ENCODE measurements around the gene BMP8A. TPM values are rescaled to one million over a fixed set of nuclear protein-coding genes. Genes with fewer than 3 reads are reported as not detected.
"Not testable (repeated sequence)": the region's sequence is repeated elsewhere in the genome, so short reads cannot be mapped to it uniquely, and the experiment has no call there.

Gene BMP8A
- total RNA-seq, 1 donor from 2014 or later: not detected

- DNase-seq; intact Hi-C loops (cut with micrococcal nuclease): not testable (repeated sequence)
- peak; percentile 90 for ATAC-seq
Measured at GRCh38 chr1:39475551-39475950, 15.9 kb upstream of the BMP8A start.

- DNase-seq: no peak
- no peak for ATAC-seq
- intact Hi-C loops (cut with micrococcal nuclease): no loop called here
Measured at GRCh38 chr1:39478126-39478915, 13.1 kb upstream of the BMP8A start.

DNA sequence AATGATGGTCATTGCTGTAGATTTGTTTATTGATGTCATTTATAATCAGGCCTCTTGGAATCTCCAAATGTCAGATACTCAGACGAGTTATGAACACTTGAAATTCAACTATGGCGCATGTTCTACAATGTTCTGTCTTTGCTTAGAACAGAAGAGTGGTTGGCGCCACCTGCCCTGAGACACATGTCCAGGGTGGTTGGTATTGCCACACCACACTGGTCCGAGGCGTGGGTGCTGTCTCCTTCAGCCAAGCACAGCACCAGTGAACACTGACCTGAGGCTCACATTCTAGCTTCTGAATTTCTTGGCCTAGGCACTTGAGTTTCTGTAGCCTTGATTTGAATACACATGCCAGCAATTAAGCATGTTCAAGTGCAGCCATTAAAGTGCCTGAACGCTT, 10.1 kb upstream of the BMP8A start:
- no peak for DNase-seq
- intact Hi-C loops (cut with micrococcal nuclease): no loop called here
- ATAC-seq: peak; percentile 44

DNA sequence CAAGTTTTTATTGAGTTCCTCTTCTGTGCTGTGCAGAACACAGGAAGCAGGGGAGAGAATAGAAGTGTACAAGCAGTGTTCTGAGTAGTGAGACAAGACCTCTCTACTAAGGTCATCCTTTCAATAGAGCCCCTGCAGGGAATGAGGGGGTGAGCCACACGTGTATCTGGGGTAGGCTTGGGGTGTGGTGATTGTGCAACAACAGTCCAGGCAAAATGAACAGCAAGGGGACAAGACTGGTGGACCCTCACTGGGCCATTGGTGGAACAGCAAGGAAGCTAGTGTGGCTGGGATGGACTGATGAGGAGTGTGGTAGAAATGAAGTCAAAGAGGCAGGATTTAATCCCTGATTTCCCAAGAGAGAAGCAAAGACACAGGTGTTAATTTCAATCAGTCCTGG, 8.2 kb upstream of the BMP8A start:
- intact Hi-C loops (cut with micrococcal nuclease): no loop called here
- DNase-seq: no peak

DNA sequence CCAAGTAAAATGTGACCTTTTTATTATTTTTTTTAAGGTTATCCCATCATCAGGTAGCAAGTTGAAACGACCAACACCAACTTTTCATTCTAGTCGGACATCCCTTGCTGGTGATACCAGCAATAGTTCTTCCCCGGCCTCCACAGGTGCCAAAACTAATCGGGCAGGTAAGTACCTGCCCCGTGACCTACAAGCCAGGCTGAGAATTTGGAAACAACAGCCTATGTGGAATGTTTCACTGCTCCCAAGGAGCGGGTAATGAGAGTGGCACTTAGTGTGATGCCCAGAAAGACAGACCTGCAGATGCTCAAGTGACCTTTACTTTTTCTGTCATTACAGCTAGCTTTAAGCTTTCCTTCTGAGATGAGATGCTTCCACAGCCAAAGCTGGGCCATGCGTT, 6.9 kb upstream of the BMP8A start:
- intact Hi-C loops (cut with micrococcal nuclease): no loop called here
- ATAC-seq (no peak), DNase-seq (no peak)

More for the DNA sequence above, 8.2 kb upstream of the BMP8A start:
- ATAC-seq: no peak

GRCh38 chr1:39485046-39485803, 6.2 kb upstream of the BMP8A start:
- ATAC-seq (peak; percentile 38), DNase-seq (peak; percentile 57)
- intact Hi-C loops (cut with micrococcal nuclease): no loop called here

GRCh38 chr1:39488012-39488545, 3.4 kb upstream of the BMP8A start:
- intact Hi-C loops (cut with micrococcal nuclease): no loop called here
- ATAC-seq (no peak), DNase-seq (no peak)

- intact Hi-C loops (cut with micrococcal nuclease): no loop called here
- ATAC-seq (no peak), DNase-seq (no peak)
Measured at GRCh38 chr1:39488793-39489566, 2.5 kb upstream of the BMP8A start.

DNA sequence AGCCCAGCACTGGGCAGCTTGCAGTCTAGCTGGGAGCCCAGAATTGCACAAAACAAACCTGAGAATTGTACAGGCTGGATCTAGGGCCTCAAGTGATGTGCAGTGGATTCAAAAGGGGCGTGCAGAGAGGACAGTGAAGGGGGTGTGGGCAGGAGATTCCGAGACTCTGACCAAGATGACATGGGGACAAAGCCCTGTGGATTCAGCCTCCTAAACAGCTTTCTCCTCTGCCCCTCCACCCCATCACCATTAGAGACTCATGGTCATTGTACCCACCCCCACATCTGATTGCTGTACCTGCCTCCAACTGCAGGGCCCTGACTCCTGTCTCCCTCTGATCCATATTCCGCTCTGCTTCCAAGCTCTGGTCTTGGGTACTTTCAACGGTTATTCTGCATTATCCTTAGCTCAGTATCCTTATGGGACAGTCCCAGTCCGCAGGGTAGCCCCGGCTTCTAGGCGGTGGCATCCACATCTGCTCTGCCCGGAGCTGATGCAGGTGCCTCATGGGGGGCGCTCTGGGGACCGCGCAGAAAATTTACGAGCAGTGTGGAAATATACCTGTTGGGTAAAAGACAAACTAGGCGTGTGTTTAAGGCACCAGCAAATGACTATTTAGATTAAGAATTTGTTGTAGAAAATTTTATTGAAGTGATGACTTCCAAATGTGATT, 1.7 kb upstream of the BMP8A start:
- no peak for DNase-seq
- intact Hi-C loops (cut with micrococcal nuclease): no loop called here
- ATAC-seq: no peak

GRCh38 chr1:39490596-39491145, 765 bp upstream of the BMP8A start:
- intact Hi-C loops (cut with micrococcal nuclease): no loop called here
- ATAC-seq (peak; percentile 28), DNase-seq (no peak)

DNA sequence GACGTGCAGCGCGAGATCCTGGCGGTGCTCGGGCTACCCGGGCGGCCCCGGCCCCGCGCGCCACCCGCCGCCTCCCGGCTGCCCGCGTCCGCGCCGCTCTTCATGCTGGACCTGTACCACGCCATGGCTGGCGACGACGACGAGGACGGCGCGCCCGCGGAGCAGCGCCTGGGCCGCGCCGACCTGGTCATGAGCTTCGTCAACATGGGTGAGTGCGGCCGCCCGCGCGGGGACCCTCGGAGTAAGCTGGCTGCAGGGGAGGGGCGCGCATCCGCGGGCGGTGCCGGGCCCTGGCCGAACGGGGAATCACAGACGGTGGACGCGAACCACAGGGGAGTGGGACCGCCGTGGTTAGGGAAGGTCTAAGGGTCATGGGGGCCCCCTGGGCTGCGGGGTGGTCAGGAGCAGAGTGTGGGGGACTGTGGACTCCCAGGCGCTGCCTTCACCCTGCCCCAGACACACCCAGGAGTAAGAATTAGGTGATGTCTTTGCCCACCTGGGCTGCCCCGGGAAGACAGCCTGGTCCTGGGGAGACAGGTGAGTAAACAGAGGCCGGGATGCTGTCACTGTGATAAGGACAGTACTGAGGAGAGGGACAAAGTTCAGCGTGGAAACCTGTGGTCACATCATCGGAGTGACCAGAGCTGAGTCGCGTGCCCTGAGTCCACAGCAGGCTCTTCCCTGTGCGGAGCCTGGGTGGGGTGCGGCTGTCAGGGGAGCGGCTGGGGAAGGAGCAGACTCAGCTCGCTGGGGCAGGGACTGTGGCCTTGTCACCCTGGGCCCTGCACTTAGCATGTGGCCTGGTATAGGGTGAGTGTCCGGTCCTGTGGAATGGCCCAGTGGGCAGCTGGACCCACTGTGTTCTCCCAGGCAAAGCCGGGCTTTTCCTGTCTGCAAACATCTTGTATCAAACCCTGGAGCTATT, 944 bp downstream of the BMP8A start:
- DNase-seq; ATAC-seq; intact Hi-C loops (cut with micrococcal nuclease): not testable (repeated sequence)

DNA sequence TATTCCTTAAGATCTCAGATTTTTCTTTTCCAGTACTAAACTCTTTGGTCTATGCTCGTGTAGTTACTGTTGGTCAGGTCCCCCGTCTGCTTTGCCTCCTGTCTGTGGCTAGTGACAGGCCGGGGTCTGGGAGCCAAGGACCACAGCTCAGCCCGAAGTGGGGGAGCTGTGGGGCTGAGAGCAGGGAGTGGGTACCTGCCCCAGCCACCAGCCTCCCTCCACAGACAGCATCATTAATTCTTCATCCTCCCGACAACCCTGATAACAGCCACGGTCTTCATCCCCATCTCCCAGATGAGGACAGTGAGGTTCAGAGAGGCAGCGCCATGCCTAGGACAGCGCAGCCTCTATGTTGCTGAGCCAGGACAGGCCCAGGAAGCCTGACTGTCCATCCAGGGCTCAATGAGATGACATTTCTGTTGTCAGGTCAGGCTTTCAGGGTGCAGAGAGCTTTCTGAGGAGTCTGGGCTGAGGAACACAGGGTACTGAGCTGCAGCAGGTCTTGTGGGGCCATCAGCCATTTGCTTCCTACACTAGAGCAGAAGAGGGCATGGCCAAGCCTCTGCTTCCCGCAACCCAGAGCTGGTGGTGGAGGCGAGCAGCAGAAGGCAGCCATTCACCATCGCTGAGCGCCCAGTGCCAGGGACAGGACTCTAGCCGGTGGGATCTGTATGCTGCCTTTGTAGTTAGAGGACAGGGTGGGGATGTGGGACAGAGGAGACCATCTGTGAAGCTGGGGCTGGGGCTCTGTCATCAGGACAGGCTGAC, 1.8 kb downstream of the BMP8A start:
- intact Hi-C loops (cut with micrococcal nuclease); ATAC-seq; DNase-seq: not testable (repeated sequence)

GRCh38 chr1:39494671-39495410, 3.4 kb downstream of the BMP8A start:
- ATAC-seq (no peak), DNase-seq (no peak)
- intact Hi-C loops (cut with micrococcal nuclease): no loop called here

DNA sequence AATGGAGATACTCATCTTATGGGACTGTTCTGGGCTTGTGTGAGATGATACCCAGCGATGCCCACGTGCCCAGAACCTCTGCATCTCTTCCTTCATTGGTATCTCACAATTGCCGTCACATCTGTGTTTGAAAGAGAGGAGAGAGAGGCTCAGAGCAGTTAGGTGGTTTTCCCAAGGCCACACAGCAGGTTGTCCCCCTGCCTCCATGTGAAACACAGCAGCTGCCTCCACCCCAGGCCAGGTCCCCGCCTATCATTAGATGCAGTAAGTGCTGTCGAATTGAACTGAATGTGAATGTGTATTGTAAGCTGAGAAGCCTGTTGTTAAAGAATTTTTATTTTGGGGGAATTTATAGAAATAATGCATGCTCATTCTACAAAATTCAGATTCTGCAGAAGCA, 5.1 kb downstream of the BMP8A start:
- DNase-seq; intact Hi-C loops (cut with micrococcal nuclease); ATAC-seq: not testable (repeated sequence)

DNA sequence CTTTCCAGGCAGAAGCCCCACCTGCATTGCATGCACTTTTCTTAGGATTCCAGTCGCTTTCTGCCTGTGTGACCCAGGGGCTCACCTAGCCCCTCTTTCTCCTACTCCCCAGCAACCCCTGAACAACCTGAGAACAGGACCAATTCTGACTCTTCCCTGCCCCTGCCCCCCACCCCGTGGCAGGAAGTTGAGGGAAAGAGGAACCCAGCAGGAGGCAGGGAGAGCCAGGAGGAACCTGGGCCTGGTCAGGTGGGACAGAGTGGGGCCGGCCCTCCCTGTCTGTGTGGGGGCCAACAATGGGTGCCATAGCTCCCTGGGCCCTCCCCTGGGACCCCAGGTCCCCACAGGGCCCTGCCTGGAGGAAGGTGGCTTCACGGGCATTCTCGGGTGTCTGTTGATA, 6.1 kb downstream of the BMP8A start:
- ATAC-seq (no peak), DNase-seq (no peak)
- intact Hi-C loops (cut with micrococcal nuclease): no loop called here

- peak; percentile 16 for ATAC-seq
- intact Hi-C loops (cut with micrococcal nuclease); DNase-seq: not testable (repeated sequence)
Measured at GRCh38 chr1:39498096-39498710, 6.8 kb downstream of the BMP8A start.
